IMR-90 (cell line): Measurements from ENCODE around the gene C1orf159. TPM values are rescaled to one million over a fixed set of nuclear protein-coding genes. Genes with fewer than 3 reads are reported as not detected.

ENCODE experiments used
- ATAC-seq: fragments of 200-7000 bp; cut with Tn5 transposase; 2 replicates; pipeline ENCODE4 v1.9.1; 2020; ENCODE audit warnings: low read depth, mild to moderate bottlenecking, moderate library complexity
- BruUV-seq: library from RNA; stranded (reverse); fragments of 400-500 nt; replicated peaks from 2 replicates; lab custom pipeline; 2021; lab: Mats Ljungman, UMichigan
- CTCF ChIA-PET: fragments of 300-600 bp; formaldehyde crosslinking; extraction: SDS; loops from one replicate; lab custom pipeline; 2021; ENCODE audit warnings: antibody characterized with exemption; lab: Yijun Ruan, JAX
- POLR2A ChIA-PET: fragments of 300-600 bp; sonication (Branson Sonifier 250); formaldehyde crosslinking; loops from one replicate; lab custom pipeline; 2022; ENCODE audit warnings: antibody characterized with exemption; ENCODE audit not compliant: unreplicated experiment; lab: Charles Lee
- DNase-seq: peaks from one replicate; pipeline ENCODE4 v3.0.0; 2013
- H2AFZ ChIP-seq: replicated peaks from 2 replicates; pipeline ENCODE3; 2013; ENCODE audit warnings: low read length, mild to moderate bottlenecking; ENCODE audit not compliant: poor library complexity
- H2AK5ac ChIP-seq: 2 replicates; pipeline ENCODE4 v1.6.1; 2013; ENCODE audit warnings: low read depth, low read length, inconsistent platforms
- H2AK9ac ChIP-seq: replicated peaks from 2 replicates; pipeline ENCODE3; 2013; ENCODE audit warnings: mild to moderate bottlenecking, low read depth, low read length, moderate library complexity; ENCODE audit not compliant: poor library complexity
- H2BK120ac ChIP-seq: 2 replicates; pipeline ENCODE4 v1.6.1; 2013; ENCODE audit warnings: low read depth, low read length, inconsistent platforms
- H2BK15ac ChIP-seq: 3 replicates; pipeline ENCODE4 v1.6.1; 2013; ENCODE audit warnings: low read depth, low read length, inconsistent platforms
- H2BK20ac ChIP-seq: 2 replicates; pipeline ENCODE4 v1.6.1; 2013; ENCODE audit warnings: low read depth, mild to moderate bottlenecking, inconsistent platforms, low read length, moderate library complexity
- H2BK5ac ChIP-seq: 2 replicates; pipeline ENCODE4 v1.6.1; 2013; ENCODE audit warnings: mild to moderate bottlenecking, low read depth, low read length, inconsistent platforms; ENCODE audit not compliant: poor library complexity, severe bottlenecking
- H3K14ac ChIP-seq: replicated peaks from 2 replicates; pipeline ENCODE4 v1.6.1; 2013; ENCODE audit warnings: low read depth, low read length, inconsistent platforms
- H3K18ac ChIP-seq: 2 replicates; pipeline ENCODE4 v1.6.1; 2013; ENCODE audit warnings: low read depth, low read length, control low read depth
- H3K23ac ChIP-seq: 2 replicates; pipeline ENCODE4 v1.6.1; 2013; ENCODE audit warnings: low read depth, low read length, inconsistent platforms
- H3K27ac ChIP-seq: 2 replicates; pipeline ENCODE4 v1.5.1; 2013; ENCODE audit warnings: mild to moderate bottlenecking, control low read depth, low read length; ENCODE audit not compliant: insufficient read depth
- H3K27me3 ChIP-seq: 2 replicates; pipeline ENCODE4 v1.6.1; 2013; ENCODE audit warnings: low read length; ENCODE audit not compliant: control insufficient read depth, insufficient read depth
- H3K36me3 ChIP-seq: 2 replicates; pipeline ENCODE4 v1.6.1; 2013; ENCODE audit warnings: low read length, mixed read lengths; ENCODE audit not compliant: control insufficient read depth, insufficient read depth
- H3K4ac ChIP-seq: 2 replicates; pipeline ENCODE4 v1.6.1; 2013; ENCODE audit warnings: low read depth, low read length, inconsistent platforms
- H3K4me1 ChIP-seq: 2 replicates; pipeline ENCODE4 v1.6.1; 2013; ENCODE audit warnings: low read length, mixed read lengths; ENCODE audit not compliant: control insufficient read depth, insufficient read depth
- H3K4me2 ChIP-seq: 2 replicates; pipeline ENCODE4 v1.6.1; 2013; ENCODE audit warnings: low read depth, mild to moderate bottlenecking, control low read depth, low read length, moderate library complexity
- H3K4me3 ChIP-seq: 2 replicates; pipeline ENCODE4 v1.5.1; 2013; ENCODE audit warnings: low read depth, mild to moderate bottlenecking, control low read depth, low read length, moderate library complexity; ENCODE audit not compliant: insufficient read depth
- H3K56ac ChIP-seq: 2 replicates; pipeline ENCODE4 v1.6.1; 2013; ENCODE audit warnings: low read length, inconsistent platforms; ENCODE audit not compliant: insufficient read depth; ENCODE audit errors: extremely low read depth
- H3K79me1 ChIP-seq, 2 experiments: 2 replicates each; pipeline ENCODE4 v1.6.1; 2013; ENCODE audit warnings: low read length in 2 of 2, inconsistent platforms in 1 of 2, low read depth in 1 of 2
- H3K9ac ChIP-seq: 2 replicates; pipeline ENCODE4 v1.6.1; 2013; ENCODE audit warnings: low read depth, low read length, control low read depth
- H3K9me1 ChIP-seq: 2 replicates; pipeline ENCODE4 v1.6.1; 2013; ENCODE audit warnings: low read length, inconsistent platforms; ENCODE audit not compliant: insufficient read depth
- H3K9me3 ChIP-seq: 2 replicates; pipeline ENCODE4 v1.6.1; 2013; ENCODE audit warnings: low read length; ENCODE audit not compliant: control insufficient read depth, insufficient read depth
- H4K20me1 ChIP-seq: 2 replicates; pipeline ENCODE4 v1.6.1; 2013; ENCODE audit warnings: low read length, inconsistent platforms; ENCODE audit not compliant: insufficient read depth
- H4K5ac ChIP-seq: 2 replicates; pipeline ENCODE4 v1.6.1; 2013; ENCODE audit warnings: mild to moderate bottlenecking, low read depth, low read length, control low read depth
- H4K8ac ChIP-seq, 2 experiments: 2 replicates each; pipeline ENCODE4 v1.6.1; 2013; ENCODE audit warnings: low read depth in 2 of 2, low read length in 2 of 2, control low read depth in 1 of 2, inconsistent platforms in 1 of 2
- H4K91ac ChIP-seq: 2 replicates; pipeline ENCODE4 v1.6.1; 2013; ENCODE audit warnings: low read depth, low read length, inconsistent platforms; ENCODE audit not compliant: insufficient read depth
- BHLHE40 ChIP-seq: fragments of 150-350 bp; IDR thresholded peaks from 2 replicates; pipeline ENCODE4 v1.6.1; 2016; ENCODE audit warnings: mild to moderate bottlenecking, low read depth, low read length
- CTCF ChIP-seq: conservative IDR thresholded peaks from 2 replicates; pipeline ENCODE4 v1.5.1; 2012; ENCODE audit warnings: mild to moderate bottlenecking, low read depth, low read length, improper control_type of control experiment
- ELK1 ChIP-seq: fragments of 150-350 bp; IDR thresholded peaks from 2 replicates; pipeline ENCODE4 v1.6.1; 2016; ENCODE audit warnings: low read depth, mild to moderate bottlenecking, low read length, moderate library complexity, borderline replicate concordance
- MXI1 ChIP-seq: IDR thresholded peaks from 2 replicates; pipeline ENCODE4 v1.6.1; 2012; ENCODE audit warnings: low read depth, mild to moderate bottlenecking, low read length, moderate library complexity, borderline replicate concordance
- POLR2A ChIP-seq: IDR thresholded peaks from 2 replicates; pipeline ENCODE4 v1.6.1; 2012; ENCODE audit warnings: mild to moderate bottlenecking, low read depth, low read length
- RCOR1 ChIP-seq: IDR thresholded peaks from 2 replicates; pipeline ENCODE4 v1.6.1; 2012; ENCODE audit warnings: mild to moderate bottlenecking, low read length, improper control_type of control experiment; ENCODE audit not compliant: insufficient replicate concordance
- WGBS, 2 experiments: methylation state at CpG; one replicate each; pipeline versions ENCODE4 v1.1.5 to v1.1.7; 2013; ENCODE audit warnings: missing lambda C conversion rate in 2 of 2; ENCODE audit not compliant: insufficient read length in 1 of 2; ENCODE audit errors: extremely low coverage in 2 of 2; 5-methylcytosine and 5-hydroxymethylcytosine counted together
- dilution Hi-C: fragments of 300-500 bp; cut with HindIII; formaldehyde crosslinking; loops from one replicate; pipeline ENCODE4 v1.14.3; 2018; ENCODE audit warnings: low sequenced_read_pairs; ENCODE audit not compliant: unreplicated experiment
- in situ Hi-C: fragments of 300-500 bp; cut with MboI; formaldehyde crosslinking; loops from 3 replicates; pipeline ENCODE4 v1.14.3; 2019; ENCODE audit warnings: low sequenced_read_pairs, inconsistent platforms, mixed read lengths
- intact Hi-C: fragments of 100-400 bp; cut with micrococcal nuclease; formaldehyde crosslinking; loops from 2 replicates; pipeline ENCODE4 v1.10.0; 2022
- polyA plus RNA-seq, 3 experiments: library from polyadenylated mRNA; depleted of rRNA; stranded (reverse); fragments of >200 nt; gene quantifications; 2 replicates each; pipeline ENCODE4 v1.2.3, GENCODE V29; 2012; ENCODE audit warnings: low replicate concordance in 1 of 3
- total RNA-seq: library from RNA; depleted of rRNA; stranded (reverse); fragments of >200 nt; gene quantifications from 2 replicates; pipeline ENCODE4 v1.2.3, GENCODE V29; 2012

The C1orf159 gene
- total and polyA plus RNA-seq, 2 of the 4 experiments (the other 2 are of a cell fraction) = 2.9 to 12.6 TPM

- H4K91ac ChIP-seq = peak overlapping the region; percentile 95
- no TSS peak for BruUV-seq
- H3K9me3 ChIP-seq = no peaks in the 10 kb centered on the region
- H3K79me1 ChIP-seq = no peaks in the 10 kb centered on the region
- TF ChIP-seq RCOR1 (no peak), BHLHE40 (no peak), CTCF (no peak), ELK1 (no peak), POLR2A (0 out of 2 replicates have a peak, but pooled peaks have one; percentile 8), MXI1 (no peak)
- H3K36me3 ChIP-seq = no peaks in the 10 kb centered on the region
- peak overlapping the region; percentile 98 for H3K14ac ChIP-seq
- DNase-seq (no peak), ATAC-seq (peak; percentile 64)
- H2AK5ac ChIP-seq = peak overlapping the region; percentile 85
- no peaks in the 10 kb centered on the region for H4K20me1 ChIP-seq
- in situ Hi-C loops (no loop called here), intact Hi-C loops (no loop called here), dilution Hi-C loops (no loop called here)
- H3K27ac ChIP-seq = peak overlapping the region; percentile 28
- peak overlapping the region; percentile 50; the same call in 1 of the 3 replicates for H2BK15ac ChIP-seq
- H4K8ac ChIP-seq = peak overlapping the region; percentile 90 to 100
- peak overlapping the region; percentile 56 for H3K4me2 ChIP-seq
- POLR2A ChIA-PET = no interaction called here
- peak overlapping the region; percentile 53 for H3K9ac ChIP-seq
- CTCF ChIA-PET = no interaction called here
- H3K4me1 ChIP-seq = peaks cover 11% of the 10 kb centered on the region
- no peak overlapping the region for H2BK5ac ChIP-seq
- peak overlapping the region; percentile 96 for H2AFZ ChIP-seq
- H3K23ac ChIP-seq = peak overlapping the region; percentile 97; the same call in 1 of the 2 replicates
- peak overlapping the region; percentile 38 for H4K5ac ChIP-seq
- H3K4me3 ChIP-seq = peak overlapping the region; percentile 16
- peak overlapping the region; percentile 99 for H3K4ac ChIP-seq
- H3K18ac ChIP-seq = peak overlapping the region; percentile 16; the same call in 1 of the 2 replicates
- H2BK120ac ChIP-seq = peak overlapping the region; percentile 54
- H3K9me1 ChIP-seq = no peaks in the 10 kb centered on the region; the same call in 1 of the 2 replicates
- no peak overlapping the region for H3K56ac ChIP-seq
- no peaks in the 10 kb centered on the region; the same call in 1 of the 2 replicates for H3K27me3 ChIP-seq
- H2BK20ac ChIP-seq = no peak overlapping the region
- peak overlapping the region; percentile 98 for H2AK9ac ChIP-seq
- WGBS, 2 experiments = 50% methylated on average over 4 of the region's 46 CpGs; no CpG with 5 or more reads in 1 of the 2 experiments
These were observed 42.2 kb upstream of the C1orf159 start for GRCh38 chr1:1157914-1158710.
